Naive thymus-derived CD4-positive, alpha-beta T cell (primary cell): ENCODE data around the gene PPFIBP2. TPM values are rescaled to one million over a fixed set of nuclear protein-coding genes. Genes with fewer than 3 reads are reported as not detected.
"Not testable (repeated sequence)": the region's sequence is repeated elsewhere in the genome, so short reads cannot be mapped to it uniquely, and the experiment has no call there.

Experiments used
- ATAC-seq: fragments of 150-1000 bp; cut with Tn5 transposase; 2 replicates; pipeline ENCODE4 v1.10.0; 2021; ENCODE audit warnings: mild to moderate bottlenecking, moderate library complexity
- CTCF ChIA-PET: fragments of 350-600 bp; sonication (Branson Sonifier 250); formaldehyde crosslinking; loops from one replicate; lab custom pipeline; 2021; ENCODE audit warnings: antibody characterized with exemption; lab: Charles Lee
- POLR2A ChIA-PET: fragments of 350-600 bp; sonication (Branson Sonifier 250); formaldehyde crosslinking; loops from one replicate; lab custom pipeline; 2021; ENCODE audit warnings: antibody characterized with exemption, inconsistent platforms; lab: Charles Lee
- DNase-seq, 9 donors: peaks; one replicate each; pipeline versions ENCODE4 v3.0.0 to v3.0.0-alpha.2; 2020 to 2022; ENCODE audit warnings: mixed read lengths in 1 of 9
- H3K27ac ChIP-seq: one replicate; pipeline ENCODE4 v1.7.0; 2013; ENCODE audit warnings: mild to moderate bottlenecking, low read depth, low read length, moderate library complexity
- H3K27me3 ChIP-seq, 2 donors: one replicate each; pipeline ENCODE4 v1.7.0; 2013; ENCODE audit warnings: low read length in 2 of 2, mild to moderate bottlenecking in 2 of 2, moderate library complexity in 2 of 2; ENCODE audit not compliant: control insufficient read depth in 2 of 2, insufficient read depth in 2 of 2
- H3K36me3 ChIP-seq, 3 experiments: 1 replicate in 2 of 3; 2 replicates in 1 of 3; pipeline ENCODE4 v1.7.0; 2013; ENCODE audit warnings: low read length in 3 of 3, mild to moderate bottlenecking in 3 of 3, moderate library complexity in 1 of 3; ENCODE audit not compliant: insufficient read depth in 3 of 3, control insufficient read depth in 2 of 3
- H3K4me1 ChIP-seq, 2 donors: one replicate each; pipeline ENCODE4 v1.7.0; 2013; ENCODE audit warnings: low read length in 2 of 2, mild to moderate bottlenecking in 2 of 2, moderate library complexity in 1 of 2; ENCODE audit not compliant: control insufficient read depth in 2 of 2, insufficient read depth in 2 of 2
- H3K4me3 ChIP-seq: 2 replicates; pipeline ENCODE4 v1.7.0; 2013; ENCODE audit warnings: mild to moderate bottlenecking, low read length
- H3K9me3 ChIP-seq, 3 experiments: 1 replicate in 2 of 3; 2 replicates in 1 of 3; pipeline ENCODE4 v1.7.0; 2013; ENCODE audit warnings: low read length in 3 of 3; ENCODE audit not compliant: control insufficient read depth in 2 of 3
- H3K27ac Mint-ChIP-seq, 9 donors: one replicate each; pipeline ENCODE4 v1.8.0; 2020 to 2022; ENCODE audit warnings: mixed read lengths in 9 of 9, mild to moderate bottlenecking in 8 of 9, moderate library complexity in 5 of 9, inconsistent platforms in 2 of 9
- H3K27me3 Mint-ChIP-seq, 5 donors: one replicate each; pipeline ENCODE4 v1.8.0; 2021 to 2022; ENCODE audit warnings: mixed read lengths in 5 of 5, mild to moderate bottlenecking in 1 of 5
- H3K36me3 Mint-ChIP-seq, 5 donors: one replicate each; pipeline ENCODE4 v1.8.0; 2020 to 2022; ENCODE audit warnings: mixed read lengths in 5 of 5, mild to moderate bottlenecking in 3 of 5, inconsistent platforms in 1 of 5
- H3K4me1 Mint-ChIP-seq, 7 donors: one replicate each; pipeline ENCODE4 v1.8.0; 2020 to 2022; ENCODE audit warnings: mixed read lengths in 7 of 7, mild to moderate bottlenecking in 3 of 7, inconsistent platforms in 1 of 7
- H3K4me3 Mint-ChIP-seq, 10 donors: one replicate each; pipeline ENCODE4 v1.8.0; 2020 to 2022; ENCODE audit warnings: mild to moderate bottlenecking in 10 of 10, mixed read lengths in 10 of 10, moderate library complexity in 6 of 10, inconsistent platforms in 2 of 10
- H3K9me3 Mint-ChIP-seq, 11 donors: one replicate each; pipeline ENCODE4 v1.8.0; 2020 to 2022; ENCODE audit warnings: mixed read lengths in 11 of 11, mild to moderate bottlenecking in 4 of 11, inconsistent platforms in 1 of 11, moderate library complexity in 1 of 11
- intact Hi-C, 2 donors: fragments of 100-400 bp; cut with micrococcal nuclease; formaldehyde crosslinking; loops; one replicate each; pipeline ENCODE4 v1.15.1; 2023
- polyA plus RNA-seq, 2 donors: library from polyadenylated mRNA; unstranded; fragments of 300-500 nt; fragmentation: Illumina TruSeq; gene quantifications; one replicate each; pipeline ENCODE4 v1.2.3, GENCODE V29; 2021
- total RNA-seq, 6 experiments: library from RNA in 5 of 6; stranded (reverse) in 5 of 6; gene quantifications; 1 replicate in 5 of 6; 2 replicates in 1 of 6; pipeline ENCODE4 v1.2.3 and lab custom pipeline; 2021 to 2026

Gene PPFIBP2
- total and polyA plus RNA-seq, 7 experiments from 2014 or later, result 5.7 to 55.6 (median 42.6) TPM

- intact Hi-C loops, result loop anchor here (10.0 kb wide), 2 partner anchors 901 to 1281 kb away; partner anchors contain the start of genes CNGA4 (in 1 of the 2), FHIP1B (in 1 of the 2), TAF10 (in 1 of the 2) and TPP1 (in 1 of the 2)
- Histone ChIP-seq H3K27ac (no peak overlapping the region), H3K9me3 (no peaks in the 10 kb centered on the region), H3K27me3 (no peaks in the 10 kb centered on the region), H3K4me3 (no peak overlapping the region), H3K4me1 (peaks cover 4 to 45% of the 10 kb centered on the region in 2 donors), H3K36me3 (peaks cover 0 to 5% (median 0%) of the 10 kb centered on the region in 3 experiments)
- CTCF ChIA-PET, result interaction anchor here (0.9 to 6.0 kb wide), 5 partner anchors 9 to 33 kb away, joined by 3 to 50 read pairs (median 4); no protein-coding TSS in a partner anchor
- peaks cover 0 to 27% (median 0%) of the 10 kb centered on the region in 5 donors for H3K27me3 Mint-ChIP-seq
- peak overlapping the region in 9 of 10 donors; percentile 68 to 97 (median 92) for H3K4me3 Mint-ChIP-seq
- H3K9me3 Mint-ChIP-seq, result peaks cover 0 to 6% (median 0%) of the 10 kb centered on the region in 11 donors
- DNase-seq (no peak), ATAC-seq (no peak)
- peak overlapping the region in 7 of 9 donors; percentile 39 to 96 (median 85) for H3K27ac Mint-ChIP-seq
- H3K4me1 Mint-ChIP-seq, result peaks cover 11 to 77% (median 60%) of the 10 kb centered on the region in 7 donors
- POLR2A ChIA-PET, result interaction anchor here (1.5 to 7.1 kb wide), 4 partner anchors 8 to 33 kb away, joined by 6 to 45 read pairs (median 16); no protein-coding TSS in a partner anchor
- peaks cover 0 to 21% (median 9%) of the 10 kb centered on the region in 5 donors for H3K36me3 Mint-ChIP-seq
Measured at GRCh38 chr11:7515447-7515886, 1.7 kb downstream of the PPFIBP2 start.

GRCh38 chr11:7516475-7516874 lies 2.7 kb downstream of the PPFIBP2 start:
- no peak for ATAC-seq
- H3K9me3 ChIP-seq, result no peaks in the 10 kb centered on the region
- peak in 5 of 9 donors; percentile 33 to 52 (median 39) for DNase-seq
- peaks cover 0 to 5% (median 0%) of the 10 kb centered on the region in 3 experiments for H3K36me3 ChIP-seq
- H3K27me3 ChIP-seq, result no peaks in the 10 kb centered on the region
- H3K36me3 Mint-ChIP-seq, result peaks cover 0 to 21% (median 9%) of the 10 kb centered on the region in 5 donors
- ChIA-PET POLR2A (interaction anchor here (1.0 to 7.1 kb wide), 4 partner anchors 7 to 34 kb away, joined by 3 to 45 read pairs (median 4); no protein-coding TSS in a partner anchor), CTCF (interaction anchor here (0.9 to 6.0 kb wide), 2 partner anchors 10 to 22 kb away, joined by 3 to 50 read pairs; no protein-coding TSS in a partner anchor)
- H3K4me1 ChIP-seq, result peaks cover 4 to 54% of the 10 kb centered on the region in 2 donors
- H3K27ac ChIP-seq, result peak overlapping the region; percentile 1
- H3K4me3 ChIP-seq, result no peak overlapping the region
- peaks cover 0 to 27% (median 0%) of the 10 kb centered on the region in 5 donors for H3K27me3 Mint-ChIP-seq
- H3K9me3 Mint-ChIP-seq, result peaks cover 0 to 6% (median 0%) of the 10 kb centered on the region in 11 donors
- H3K4me1 Mint-ChIP-seq, result peaks cover 11 to 71% (median 53%) of the 10 kb centered on the region in 7 donors
- peak overlapping the region in 9 of 10 donors; percentile 50 to 96 (median 92) for H3K4me3 Mint-ChIP-seq
- H3K27ac Mint-ChIP-seq, result peak overlapping the region in 7 of 9 donors; percentile 67 to 96 (median 88)
- intact Hi-C loops, result loop anchor here (10.0 kb wide), 2 partner anchors 902 to 1282 kb away; partner anchors contain the start of genes CNGA4 (in 1 of the 2), FHIP1B (in 1 of the 2), TAF10 (in 1 of the 2) and TPP1 (in 1 of the 2)

GRCh38 chr11:7517743-7518142 lies 3.9 kb downstream of the PPFIBP2 start:
- intact Hi-C loops, result loop anchor here (10.0 kb wide), 2 partner anchors 903 to 1283 kb away; partner anchors contain the start of genes CNGA4 (in 1 of the 2), FHIP1B (in 1 of the 2), TAF10 (in 1 of the 2) and TPP1 (in 1 of the 2)
- Mint-ChIP-seq H3K27ac (peak overlapping the region in 5 of 9 donors; percentile 63 to 96 (median 83)), H3K4me3 (peak overlapping the region in 1 of 10 donors; percentile 30), H3K36me3 (peaks cover 0 to 21% (median 9%) of the 10 kb centered on the region in 5 donors), H3K4me1 (peaks cover 5 to 59% (median 44%) of the 10 kb centered on the region in 7 donors), H3K27me3 (peaks cover 0 to 27% (median 0%) of the 10 kb centered on the region in 5 donors)
- H3K9me3 ChIP-seq, H3K4me3 ChIP-seq, H3K27ac ChIP-seq, DNase-seq, CTCF ChIA-PET, H3K9me3 Mint-ChIP-seq, H3K36me3 ChIP-seq, H3K27me3 ChIP-seq, ATAC-seq: not testable (repeated sequence)
- POLR2A ChIA-PET, result interaction anchor here (1.7 kb wide), 1 partner anchor 8 kb away, joined by 9 read pairs; no protein-coding TSS in a partner anchor
- H3K4me1 ChIP-seq, result peaks cover 3 to 53% of the 10 kb centered on the region in 2 donors

GRCh38 chr11:7518811-7519562 lies 5.2 kb downstream of the PPFIBP2 start:
- intact Hi-C loops, result loop anchor here (10.0 kb wide), 2 partner anchors 904 to 1284 kb away; partner anchors contain the start of genes CNGA4 (in 1 of the 2), FHIP1B (in 1 of the 2), TAF10 (in 1 of the 2) and TPP1 (in 1 of the 2)
- Mint-ChIP-seq H3K27ac (peak overlapping the region in 7 of 9 donors; percentile 68 to 93 (median 78)), H3K27me3 (peaks cover 0 to 24% (median 0%) of the 10 kb centered on the region in 5 donors), H3K9me3 (peaks cover 0 to 6% (median 0%) of the 10 kb centered on the region in 11 donors), H3K4me3 (peak overlapping the region in 5 of 10 donors; percentile 4 to 30 (median 23)), H3K36me3 (peaks cover 0 to 21% (median 9%) of the 10 kb centered on the region in 5 donors), H3K4me1 (peaks cover 4 to 59% (median 52%) of the 10 kb centered on the region in 7 donors)
- Histone ChIP-seq H3K9me3 (no peaks in the 10 kb centered on the region), H3K4me3 (no peak overlapping the region), H3K27me3 (no peaks in the 10 kb centered on the region), H3K4me1 (peaks cover 0 to 62% of the 10 kb centered on the region in 2 donors), H3K27ac (no peak overlapping the region), H3K36me3 (peaks cover 0 to under 1% (median 0%) of the 10 kb centered on the region in 3 experiments)
- POLR2A ChIA-PET, result interaction anchor here (2.8 kb wide), 1 partner anchor 11 kb away, joined by 17 read pairs; no protein-coding TSS in a partner anchor
- CTCF ChIA-PET, result no interaction called here
- no peak for DNase-seq
- ATAC-seq, result no peak

GRCh38 chr11:7520011-7520942 lies 6.5 kb downstream of the PPFIBP2 start:
- Histone ChIP-seq H3K9me3 (no peaks in the 10 kb centered on the region), H3K4me3 (peak overlapping the region; percentile 22), H3K36me3 (no peaks in the 10 kb centered on the region), H3K27ac (peak overlapping the region; percentile 54), H3K27me3 (no peaks in the 10 kb centered on the region), H3K4me1 (peaks cover 0 to 63% of the 10 kb centered on the region in 2 donors)
- intact Hi-C loops, result loop anchor here in 1 of 2 donors (2.0 kb wide), 1 partner anchor 19 kb away; no protein-coding TSS in a partner anchor
- ChIA-PET CTCF (interaction anchor here (0.7 to 1.7 kb wide), 4 partner anchors 8 to 1084 kb away, joined by 3 to 7 read pairs (median 7); no protein-coding TSS in a partner anchor), POLR2A (interaction anchor here (1.2 to 6.8 kb wide), 3 partner anchors 7 to 19 kb away, joined by 4 to 45 read pairs (median 17); partner anchors contain the start of gene PPFIBP2)
- DNase-seq (no peak), ATAC-seq (no peak)
- peak overlapping the region in 6 of 10 donors; percentile 10 to 49 (median 39) for H3K4me3 Mint-ChIP-seq
- H3K4me1 Mint-ChIP-seq, result peaks cover 13 to 63% (median 45%) of the 10 kb centered on the region in 7 donors
- H3K9me3 Mint-ChIP-seq, result peaks cover 0 to 6% (median 0%) of the 10 kb centered on the region in 11 donors
- H3K27ac Mint-ChIP-seq, result peak overlapping the region in 2 of 9 donors; percentile 48 to 96
- H3K27me3 Mint-ChIP-seq, result peaks cover 0 to 18% (median 0%) of the 10 kb centered on the region in 5 donors
- H3K36me3 Mint-ChIP-seq, result peaks cover 0 to 21% (median 10%) of the 10 kb centered on the region in 5 donors
